ENCODE results near the gene EPN1. TPM values are rescaled to one million over a fixed set of nuclear protein-coding genes. Genes with fewer than 3 reads are reported as not detected.

EPN1 gene
- polyA plus RNA-seq, 1 of the 3 experiments (the other 2 are of a cell fraction): 134 TPM

DNA sequence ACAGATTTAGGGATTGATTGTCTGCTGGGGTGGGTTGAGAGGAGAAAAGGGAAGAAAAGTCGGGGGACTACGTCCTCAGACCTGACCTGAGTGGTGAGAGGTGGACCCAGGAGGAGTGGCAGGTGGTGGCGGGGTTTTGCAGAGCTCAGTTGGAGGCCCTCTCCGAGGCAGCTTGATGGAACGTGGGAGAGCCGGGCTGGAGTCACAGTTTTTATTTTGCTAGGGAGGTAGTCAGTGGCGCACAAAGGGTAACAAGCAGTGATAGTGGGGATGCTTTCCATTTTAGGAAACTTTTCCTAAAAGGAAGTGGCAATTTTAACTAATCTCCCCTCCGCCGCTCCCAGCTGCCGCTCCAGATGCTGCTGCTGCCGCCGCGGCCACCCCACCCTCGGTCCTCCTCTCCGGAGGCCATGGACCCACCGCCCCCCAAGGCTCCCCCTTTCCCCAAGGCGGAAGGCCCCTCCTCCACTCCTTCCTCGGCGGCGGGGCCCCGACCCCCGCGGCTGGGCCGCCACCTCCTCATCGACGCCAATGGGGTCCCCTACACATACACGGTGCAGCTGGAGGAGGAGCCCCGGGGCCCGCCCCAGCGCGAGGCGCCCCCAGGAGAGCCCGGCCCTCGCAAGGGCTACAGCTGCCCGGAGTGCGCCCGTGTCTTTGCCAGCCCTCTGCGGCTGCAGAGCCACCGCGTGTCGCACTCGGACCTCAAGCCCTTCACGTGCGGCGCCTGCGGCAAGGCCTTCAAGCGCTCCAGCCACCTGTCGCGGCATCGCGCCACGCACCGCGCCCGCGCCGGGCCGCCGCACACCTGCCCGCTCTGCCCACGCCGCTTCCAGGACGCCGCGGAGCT lies 32.6 kb upstream of the EPN1 start:
- H4K20me1 ChIP-seq (ENCODE audit: insufficient read depth): no peaks in the 10 kb centered on the region
- no peaks in the 10 kb centered on the region for H3K27me3 ChIP-seq (ENCODE audit: insufficient read depth)
- no peaks in the 10 kb centered on the region for H3K9me2 ChIP-seq
- peaks cover 10 to 13% of the 10 kb centered on the region in 2 experiments for H3K36me3 ChIP-seq (replicated peaks in 1 of 2; ENCODE audit: control insufficient read depth in 1 of 2, insufficient read depth in 2 of 2, low read length in 1 of 2)
- CTCF ChIA-PET: interaction anchor here (1.9 to 3.9 kb wide), 3 partner anchors 10 to 29 kb away, joined by 7 to 22 read pairs (median 7); partner anchors contain the start of gene U2AF2
- peaks cover 41% of the 10 kb centered on the region for H3F3A ChIP-seq (replicated peaks; ENCODE audit: insufficient read depth)
- DNase-seq: peak; percentile 47
- H3K9me3 ChIP-seq: no peaks in the 10 kb centered on the region
- no peak overlapping the region for H2AFZ ChIP-seq (ENCODE audit: low read depth)
- peak overlapping the region; percentile 53 to 81 for H3K4me3 ChIP-seq (ENCODE audit: low read depth in 2 of 2, low read length in 1 of 2)
- no peak for TF ChIP-seq MEF2A (IDR thresholded peaks at IDR 0.05; ENCODE audit: borderline replicate concordance, low read depth)
- no peak for TF ChIP-seq FOSL2 (IDR thresholded peaks at IDR 0.05; ENCODE audit: borderline replicate concordance, low read depth)
- TF ChIP-seq POLR2AphosphoS5 (IDR thresholded peaks at IDR 0.05; ENCODE audit: low read depth, low read length): peak; percentile 18; the same call in 1 of the 2 replicates
- TF ChIP-seq EP300 (IDR thresholded peaks at IDR 0.05; ENCODE audit: borderline replicate concordance in 1 of 2, low read depth in 1 of 2, low read length in 1 of 2): no peak
- TF ChIP-seq, protein P1, sequence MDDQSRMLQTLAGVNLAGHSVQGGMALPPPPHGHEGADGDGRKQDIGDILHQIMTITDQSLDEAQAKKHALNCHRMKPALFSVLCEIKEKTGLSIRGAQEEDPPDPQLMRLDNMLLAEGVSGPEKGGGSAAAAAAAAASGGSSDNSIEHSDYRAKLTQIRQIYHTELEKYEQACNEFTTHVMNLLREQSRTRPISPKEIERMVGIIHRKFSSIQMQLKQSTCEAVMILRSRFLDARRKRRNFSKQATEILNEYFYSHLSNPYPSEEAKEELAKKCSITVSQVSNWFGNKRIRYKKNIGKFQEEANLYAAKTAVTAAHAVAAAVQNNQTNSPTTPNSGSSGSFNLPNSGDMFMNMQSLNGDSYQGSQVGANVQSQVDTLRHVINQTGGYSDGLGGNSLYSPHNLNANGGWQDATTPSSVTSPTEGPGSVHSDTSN (IDR thresholded peaks at IDR 0.05): peak; percentile 25
- no peak for TF ChIP-seq TCF12 (IDR thresholded peaks at IDR 0.05)
- TF ChIP-seq SMC3 (IDR thresholded peaks at IDR 0.05; ENCODE audit: low read depth, low read length): no peak
- no peak for TF ChIP-seq GABPA (IDR thresholded peaks at IDR 0.05; ENCODE audit: low read depth)
- TF ChIP-seq, protein P2, sequence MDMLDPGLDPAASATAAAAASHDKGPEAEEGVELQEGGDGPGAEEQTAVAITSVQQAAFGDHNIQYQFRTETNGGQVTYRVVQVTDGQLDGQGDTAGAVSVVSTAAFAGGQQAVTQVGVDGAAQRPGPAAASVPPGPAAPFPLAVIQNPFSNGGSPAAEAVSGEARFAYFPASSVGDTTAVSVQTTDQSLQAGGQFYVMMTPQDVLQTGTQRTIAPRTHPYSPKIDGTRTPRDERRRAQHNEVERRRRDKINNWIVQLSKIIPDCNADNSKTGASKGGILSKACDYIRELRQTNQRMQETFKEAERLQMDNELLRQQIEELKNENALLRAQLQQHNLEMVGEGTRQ (IDR thresholded peaks at IDR 0.05; ENCODE audit: borderline replicate concordance, low read depth, low read length): no peak
- no peak for TF ChIP-seq YY1 (IDR thresholded peaks at IDR 0.05; ENCODE audit: low read depth)
- POLR2A ChIA-PET: interaction anchor here (0.6 to 1.2 kb wide), 2 partner anchors 12 to 61 kb away, joined by 3 to 4 read pairs; partner anchors contain the start of gene U2AF2
- H3K79me2 ChIP-seq (ENCODE audit: insufficient read depth): peaks cover 91% of the 10 kb centered on the region
- peak overlapping the region; percentile 85 to 88 for H3K27ac ChIP-seq (ENCODE audit: low read depth in 2 of 2, low read length in 1 of 2)
- 19% methylated on average over 42 of the region's 65 CpGs for whole genome bisulfite sequencing (ENCODE audit: low lambda C conversion rate)
- H3K9ac ChIP-seq: peak overlapping the region; percentile 86; the same call in 1 of the 2 replicates
- peaks cover 18 to 42% of the 10 kb centered on the region in 2 experiments; a peak in 2 of 4 replicates for H3K4me1 ChIP-seq (ENCODE audit: control insufficient read depth in 1 of 2, insufficient read depth in 2 of 2, low read depth in 1 of 2, low read length in 1 of 2)
- peak overlapping the region; percentile 95 for H3K4me2 ChIP-seq

DNA sequence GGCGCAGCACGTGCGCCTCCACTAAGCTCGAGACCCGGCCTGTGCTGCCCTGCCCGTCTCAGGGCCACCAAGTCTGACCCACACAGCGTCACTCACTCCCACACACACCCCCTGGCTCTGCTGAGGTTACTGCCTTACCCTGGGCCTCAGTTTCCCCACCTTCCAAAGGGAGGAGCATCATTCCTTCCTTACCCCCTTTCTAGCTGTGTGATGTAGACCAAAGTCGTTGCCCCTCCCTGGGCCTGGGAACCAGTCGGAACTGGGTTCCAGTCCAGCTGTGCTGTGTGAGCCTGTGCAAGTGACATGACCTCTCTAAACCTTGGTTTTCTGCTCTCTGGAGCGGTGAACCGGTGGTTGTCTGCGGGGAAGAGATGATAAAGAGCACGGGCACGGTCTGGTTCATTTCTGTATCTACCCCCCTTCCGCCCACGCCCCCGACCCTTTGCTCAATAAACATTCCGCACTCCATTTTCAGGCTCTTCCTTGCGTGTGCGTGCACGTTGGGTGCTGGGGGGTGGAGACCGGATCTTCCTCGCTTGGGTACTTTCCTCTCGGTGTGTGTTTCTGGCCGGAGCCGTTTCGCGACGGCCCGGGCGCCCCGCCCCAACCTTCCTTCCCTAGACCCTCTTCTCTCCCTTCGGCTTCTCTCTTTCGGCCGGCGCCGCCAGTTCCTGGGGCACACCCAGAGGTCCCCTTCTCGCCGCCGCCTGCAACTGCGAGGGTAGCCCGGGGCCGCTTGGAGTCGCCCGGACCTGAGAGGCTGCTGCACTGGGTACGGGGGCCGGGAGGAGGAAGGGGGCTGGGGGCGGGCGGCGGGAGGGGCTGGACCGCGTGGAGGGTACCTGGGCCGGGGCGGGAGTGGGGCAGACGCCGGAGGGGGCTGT lies 31.8 kb upstream of the EPN1 start, which contains the start of gene ZNF581:
TSS of gene ZNF581 (plus strand) at position 647 of the 884 bp plus-strand sequence. CDS start 923 bp downstream, outside the sequence.
- H3K36me3 ChIP-seq (replicated peaks in 1 of 2; ENCODE audit: control insufficient read depth in 1 of 2, insufficient read depth in 2 of 2, low read length in 1 of 2): peaks cover 4 to 13% of the 10 kb centered on the region in 2 experiments
- no peaks in the 10 kb centered on the region for H4K20me1 ChIP-seq (ENCODE audit: insufficient read depth)
- DNase-seq: peak; percentile 90
- H3K9me2 ChIP-seq: no peaks in the 10 kb centered on the region
- POLR2A ChIA-PET: interaction anchor here (1.2 kb wide), 1 partner anchor 11 kb away, joined by 4 read pairs; the partner anchor contains the start of gene U2AF2
- peaks cover 82% of the 10 kb centered on the region for H3K79me2 ChIP-seq (ENCODE audit: insufficient read depth)
- H3K27me3 ChIP-seq (ENCODE audit: insufficient read depth): no peaks in the 10 kb centered on the region
- CTCF ChIA-PET: interaction anchor here (1.2 to 3.9 kb wide), 4 partner anchors 11 to 37 kb away, joined by 3 to 22 read pairs (median 7); partner anchors contain the start of gene U2AF2
- peaks cover 21 to 43% of the 10 kb centered on the region in 2 experiments; a peak in 2 of 4 replicates for H3K4me1 ChIP-seq (ENCODE audit: control insufficient read depth in 1 of 2, insufficient read depth in 2 of 2, low read depth in 1 of 2, low read length in 1 of 2)
- peak within 1 kb of the TSS; percentile 85 to 88 for H3K27ac ChIP-seq (ENCODE audit: low read depth in 2 of 2, low read length in 1 of 2)
- WGBS (ENCODE audit: low lambda C conversion rate): 7% methylated on average over 47 of the region's 56 CpGs
- peak within 1 kb of the TSS; percentile 53 to 81 for H3K4me3 ChIP-seq (ENCODE audit: low read depth in 2 of 2, low read length in 1 of 2)
- no peaks in the 10 kb centered on the region for H3K9me3 ChIP-seq
- peaks cover 42% of the 10 kb centered on the region for H3F3A ChIP-seq (replicated peaks; ENCODE audit: insufficient read depth)
- no peak within 1 kb of the TSS for H2AFZ ChIP-seq (ENCODE audit: low read depth)
- peak within 1 kb of the TSS; percentile 95 for H3K4me2 ChIP-seq
- peak within 1 kb of the TSS; percentile 86 for H3K9ac ChIP-seq
- 0 out of 2 replicates have a peak, but pooled peaks have one; percentile 46 for TF ChIP-seq POLR2AphosphoS5 (IDR thresholded peaks at IDR 0.05; ENCODE audit: low read depth, low read length)
- peak in 1 of 2 experiments; percentile 34; a peak in 1 of 4 replicates for TF ChIP-seq EP300 (IDR thresholded peaks at IDR 0.05; ENCODE audit: borderline replicate concordance in 1 of 2, low read depth in 1 of 2, low read length in 1 of 2)
- TF ChIP-seq, protein P3, sequence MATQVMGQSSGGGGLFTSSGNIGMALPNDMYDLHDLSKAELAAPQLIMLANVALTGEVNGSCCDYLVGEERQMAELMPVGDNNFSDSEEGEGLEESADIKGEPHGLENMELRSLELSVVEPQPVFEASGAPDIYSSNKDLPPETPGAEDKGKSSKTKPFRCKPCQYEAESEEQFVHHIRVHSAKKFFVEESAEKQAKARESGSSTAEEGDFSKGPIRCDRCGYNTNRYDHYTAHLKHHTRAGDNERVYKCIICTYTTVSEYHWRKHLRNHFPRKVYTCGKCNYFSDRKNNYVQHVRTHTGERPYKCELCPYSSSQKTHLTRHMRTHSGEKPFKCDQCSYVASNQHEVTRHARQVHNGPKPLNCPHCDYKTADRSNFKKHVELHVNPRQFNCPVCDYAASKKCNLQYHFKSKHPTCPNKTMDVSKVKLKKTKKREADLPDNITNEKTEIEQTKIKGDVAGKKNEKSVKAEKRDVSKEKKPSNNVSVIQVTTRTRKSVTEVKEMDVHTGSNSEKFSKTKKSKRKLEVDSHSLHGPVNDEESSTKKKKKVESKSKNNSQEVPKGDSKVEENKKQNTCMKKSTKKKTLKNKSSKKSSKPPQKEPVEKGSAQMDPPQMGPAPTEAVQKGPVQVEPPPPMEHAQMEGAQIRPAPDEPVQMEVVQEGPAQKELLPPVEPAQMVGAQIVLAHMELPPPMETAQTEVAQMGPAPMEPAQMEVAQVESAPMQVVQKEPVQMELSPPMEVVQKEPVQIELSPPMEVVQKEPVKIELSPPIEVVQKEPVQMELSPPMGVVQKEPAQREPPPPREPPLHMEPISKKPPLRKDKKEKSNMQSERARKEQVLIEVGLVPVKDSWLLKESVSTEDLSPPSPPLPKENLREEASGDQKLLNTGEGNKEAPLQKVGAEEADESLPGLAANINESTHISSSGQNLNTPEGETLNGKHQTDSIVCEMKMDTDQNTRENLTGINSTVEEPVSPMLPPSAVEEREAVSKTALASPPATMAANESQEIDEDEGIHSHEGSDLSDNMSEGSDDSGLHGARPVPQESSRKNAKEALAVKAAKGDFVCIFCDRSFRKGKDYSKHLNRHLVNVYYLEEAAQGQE (IDR thresholded peaks at IDR 0.05; ENCODE audit: low read depth, low read length): 0 out of 2 replicates have a peak, but pooled peaks have one; percentile 38
- peak; percentile 79 for TF ChIP-seq TAF1 (IDR thresholded peaks at IDR 0.05; ENCODE audit: borderline replicate concordance, low read depth, low read length)
- peak; percentile 67; the same call in 1 of the 2 replicates for TF ChIP-seq YY1 (IDR thresholded peaks at IDR 0.05; ENCODE audit: low read depth)
- TF ChIP-seq MXI1 (IDR thresholded peaks at IDR 0.05; ENCODE audit: low read depth, low read length): peak; percentile 78
- 0 out of 2 replicates have a peak, but pooled peaks have one; percentile 19 for TF ChIP-seq TEAD4 (IDR thresholded peaks at IDR 0.05; ENCODE audit: borderline replicate concordance, insufficient read depth)
- peak; percentile 74; the same call in 1 of the 2 replicates for TF ChIP-seq SIN3A (IDR thresholded peaks at IDR 0.05; ENCODE audit: borderline replicate concordance, low read depth, low read length)
- TF ChIP-seq TCF12 (IDR thresholded peaks at IDR 0.05): peak; percentile 21; the same call in 1 of the 2 replicates
- TF ChIP-seq RFX5 (IDR thresholded peaks at IDR 0.05; ENCODE audit: low read length): no peak

All from SK-N-SH (cell line).